Prostate gland (tissue), 2 donors: ENCODE results near the gene ACBD5. TPM values are rescaled to one million over a fixed set of nuclear protein-coding genes. Genes with fewer than 3 reads are reported as not detected.

Experiments
- DNase-seq: peaks from one replicate; pipeline ENCODE4 v3.0.0-alpha.2; 2019; ENCODE audit warnings: low spot score
- H3K27ac ChIP-seq, 2 donors: fragments of 200-600 bp; sonication (generic); 2 replicates each; pipeline ENCODE4 v1.5.1; 2017 to 2019
- H3K27me3 ChIP-seq: fragments of 200-600 bp; sonication (generic); replicated peaks from 2 replicates; pipeline ENCODE4 v1.5.1; 2019; ENCODE audit not compliant: insufficient read depth
- H3K36me3 ChIP-seq, 2 donors: fragments of 200-600 bp; sonication (generic); 1 replicate in 1 of 2; 2 replicates in 1 of 2; pipeline versions ENCODE4 v1.5.1 to v1.8.1; 2017 to 2019
- H3K4me1 ChIP-seq: fragments of 200-600 bp; sonication (generic); replicated peaks from 2 replicates; pipeline ENCODE4 v1.5.1; 2019
- H3K4me3 ChIP-seq, 2 donors: fragments of 200-600 bp; sonication (generic); 2 replicates each; pipeline ENCODE4 v1.5.1; 2017 to 2019
- H3K9me3 ChIP-seq: fragments of 200-600 bp; sonication (generic); 2 replicates; pipeline ENCODE4 v1.5.1; 2017
- POLR2A ChIP-seq: fragments of 450-650 bp; IDR thresholded peaks from one replicate; pipeline ENCODE4 v1.6.1; 2016; ENCODE audit warnings: antibody characterized with exemption, mild to moderate bottlenecking
- POLR2AphosphoS5 ChIP-seq: sonication (generic); formaldehyde crosslinking; IDR thresholded peaks from one replicate; pipeline ENCODE4 v1.6.1; 2017; ENCODE audit warnings: antibody characterized with exemption
- WGBS: methylation state at CpG from one replicate; pipeline ENCODE4 v1.1.5; 2018; 5-methylcytosine and 5-hydroxymethylcytosine counted together
- intact Hi-C: fragments of 100-400 bp; cut with DNase I; formaldehyde crosslinking; loops from one replicate; pipeline ENCODE4 v1.14.2; 2022
- total RNA-seq, 2 donors: library from RNA; depleted of rRNA; stranded (reverse); fragments of >200 nt; gene quantifications; one replicate each; pipeline ENCODE4 v1.1.0, GENCODE V29; 2016
- TF ChIP-seq, protein P1 (sequence below), 4 experiments: fragments of 200-600 bp in 2 of 4; fragments of 450-650 bp in 2 of 4; sonication (generic) in 2 of 4; IDR thresholded peaks; 1 replicate in 3 of 4; 2 replicates in 1 of 4; pipeline ENCODE4 v1.5.1; 2016 to 2019; ENCODE audit warnings: antibody characterized with exemption in 4 of 4, mild to moderate bottlenecking in 2 of 4, moderate library complexity in 2 of 4

ACBD5 gene
- total RNA-seq, 2 donors from 2014 or later: 28.9 to 33.7 TPM

- 5% methylated on average over 18 of the region's 18 CpGs for WGBS
- TF ChIP-seq, protein P1, sequence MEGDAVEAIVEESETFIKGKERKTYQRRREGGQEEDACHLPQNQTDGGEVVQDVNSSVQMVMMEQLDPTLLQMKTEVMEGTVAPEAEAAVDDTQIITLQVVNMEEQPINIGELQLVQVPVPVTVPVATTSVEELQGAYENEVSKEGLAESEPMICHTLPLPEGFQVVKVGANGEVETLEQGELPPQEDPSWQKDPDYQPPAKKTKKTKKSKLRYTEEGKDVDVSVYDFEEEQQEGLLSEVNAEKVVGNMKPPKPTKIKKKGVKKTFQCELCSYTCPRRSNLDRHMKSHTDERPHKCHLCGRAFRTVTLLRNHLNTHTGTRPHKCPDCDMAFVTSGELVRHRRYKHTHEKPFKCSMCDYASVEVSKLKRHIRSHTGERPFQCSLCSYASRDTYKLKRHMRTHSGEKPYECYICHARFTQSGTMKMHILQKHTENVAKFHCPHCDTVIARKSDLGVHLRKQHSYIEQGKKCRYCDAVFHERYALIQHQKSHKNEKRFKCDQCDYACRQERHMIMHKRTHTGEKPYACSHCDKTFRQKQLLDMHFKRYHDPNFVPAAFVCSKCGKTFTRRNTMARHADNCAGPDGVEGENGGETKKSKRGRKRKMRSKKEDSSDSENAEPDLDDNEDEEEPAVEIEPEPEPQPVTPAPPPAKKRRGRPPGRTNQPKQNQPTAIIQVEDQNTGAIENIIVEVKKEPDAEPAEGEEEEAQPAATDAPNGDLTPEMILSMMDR (IDR thresholded peaks at IDR 0.05): no peak
- no peak for TF ChIP-seq POLR2AphosphoS5
- TF ChIP-seq POLR2A: no peak
- no peak for DNase-seq
- H3K4me1 ChIP-seq: no peaks in the 10 kb centered on the region
- H3K4me3 ChIP-seq: peak overlapping the region; percentile 21 to 35
- H3K27ac ChIP-seq: no peak overlapping the region
- no peaks in the 10 kb centered on the region for H3K9me3 ChIP-seq
- intact Hi-C loops: no loop called here
- no peaks in the 10 kb centered on the region for H3K36me3 ChIP-seq
- peaks cover 3% of the 10 kb centered on the region for H3K27me3 ChIP-seq
Observed at GRCh38 chr10:27258492-27258837, 17.9 kb upstream of the ACBD5 start.

DNA sequence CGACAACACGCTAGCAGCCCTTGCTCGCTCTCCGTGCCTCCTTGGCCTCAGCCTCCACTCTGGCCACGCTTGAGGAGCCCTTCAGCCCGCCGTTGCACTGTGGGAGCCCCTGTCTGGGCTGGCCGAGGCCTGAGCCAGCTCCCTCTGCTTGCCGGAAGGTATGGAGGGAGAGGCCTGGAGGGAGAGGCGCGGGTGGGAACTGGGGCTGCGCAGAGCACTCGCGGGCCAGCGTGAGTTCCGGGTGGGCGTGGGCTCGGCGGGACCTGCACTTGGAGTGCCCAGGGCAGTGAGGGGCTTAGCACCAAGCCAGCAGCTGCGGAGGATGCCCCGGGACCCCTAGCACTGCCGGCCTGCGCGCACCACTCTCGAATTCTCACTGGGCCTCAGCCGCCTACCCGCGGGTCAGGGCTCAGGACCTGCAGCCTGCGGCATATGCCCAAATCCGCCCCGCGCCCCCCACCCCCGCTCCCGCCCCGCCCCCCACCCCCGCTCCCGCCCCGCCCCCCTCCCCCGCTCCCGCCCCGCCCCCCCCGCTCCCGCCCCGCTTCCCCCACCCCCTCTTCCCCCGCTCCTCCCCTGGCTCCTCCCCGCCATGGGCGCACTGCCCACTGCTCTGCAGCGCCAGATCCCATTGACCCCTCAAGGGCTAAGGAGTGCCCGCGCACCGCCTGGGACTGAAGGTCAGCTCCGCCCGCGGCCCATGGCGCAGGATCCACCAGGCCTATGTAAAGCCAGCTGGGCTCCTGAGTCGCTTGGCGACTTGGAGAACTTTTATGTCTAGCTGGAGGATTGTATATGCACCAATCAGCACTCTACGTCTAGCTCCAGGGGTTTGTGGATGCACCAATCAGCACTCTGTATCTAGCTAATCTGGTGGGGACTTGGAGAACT lies 15.9 kb upstream of the ACBD5 start:
- DNase-seq: no peak
- Histone ChIP-seq H3K4me3 (no peak overlapping the region), H3K36me3 (no peaks in the 10 kb centered on the region), H3K27me3 (peaks cover 3% of the 10 kb centered on the region), H3K4me1 (no peaks in the 10 kb centered on the region), H3K27ac (no peak overlapping the region), H3K9me3 (no peaks in the 10 kb centered on the region)
- WGBS: 95% methylated on average over 39 of the region's 58 CpGs
- TF ChIP-seq POLR2A (no peak), POLR2AphosphoS5 (no peak)
- TF ChIP-seq, protein P1 (IDR thresholded peaks at IDR 0.05): no peak
- intact Hi-C loops: no loop called here

DNA sequence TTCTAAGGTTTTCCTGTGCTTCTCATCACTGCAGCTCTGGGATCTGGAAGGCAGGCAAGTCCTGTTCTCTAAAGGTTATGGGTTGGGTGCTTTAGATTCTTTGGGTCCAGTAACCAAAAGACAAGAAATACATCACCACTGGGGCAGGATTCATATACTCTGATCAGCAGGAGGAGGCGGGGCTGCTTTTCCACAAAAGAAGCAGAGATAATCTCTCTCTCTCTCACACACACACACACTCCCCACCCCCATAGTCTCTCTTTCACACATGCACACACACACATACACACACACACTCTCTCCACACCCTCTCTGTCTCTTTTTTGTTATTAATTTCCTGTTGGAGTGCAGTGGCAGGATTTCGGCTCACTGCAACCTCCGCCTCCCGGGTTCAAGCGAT lies 13.0 kb upstream of the ACBD5 start:
- WGBS: 96% methylated on average over 5 of the region's 5 CpGs
- Histone ChIP-seq H3K4me1 (no peaks in the 10 kb centered on the region), H3K27me3 (peaks cover 3% of the 10 kb centered on the region), H3K36me3 (no peaks in the 10 kb centered on the region), H3K4me3 (no peak overlapping the region), H3K27ac (no peak overlapping the region), H3K9me3 (no peaks in the 10 kb centered on the region)
- DNase-seq: no peak
- intact Hi-C loops: no loop called here
- TF ChIP-seq, protein P1 (IDR thresholded peaks at IDR 0.05): no peak
- TF ChIP-seq POLR2A (no peak), POLR2AphosphoS5 (no peak)

GRCh38 chr10:27252267-27253000 lies 11.8 kb upstream of the ACBD5 start:
- Histone ChIP-seq H3K36me3 (no peaks in the 10 kb centered on the region), H3K27ac (peak overlapping the region in 1 of 2 donors; percentile 58), H3K27me3 (no peaks in the 10 kb centered on the region), H3K4me1 (no peaks in the 10 kb centered on the region), H3K4me3 (peak overlapping the region; percentile 38), H3K9me3 (no peaks in the 10 kb centered on the region)
- DNase-seq: no peak
- TF ChIP-seq, protein P1 (IDR thresholded peaks at IDR 0.05): peak in 3 of 4 experiments; percentile 27 to 34 (median 29)
- TF ChIP-seq POLR2A: no peak
- intact Hi-C loops: no loop called here
- WGBS: 33% methylated on average over 60 of the region's 63 CpGs
